Astrocyte of the cerebellum (primary cell): ENCODE results near the gene MED12L.
A peak's percentile ranks its signal among the peaks of the same experiment; 100 is the strongest.

Experiments
- DNase-seq: peaks from one replicate; pipeline ENCODE4 v3.0.0-alpha.2; 2011; ENCODE audit warnings: low read depth
- H3K4me3 ChIP-seq: 2 replicates; pipeline ENCODE4 v1.5.1; 2011; ENCODE audit warnings: mild to moderate bottlenecking, low read depth, low read length, moderate library complexity
- in situ Hi-C: cut with HindIII; loops from 2 replicates; pipeline ENCODE4 v1.10.0; 2017; ENCODE audit warnings: low sequenced_read_pairs
- TF ChIP-seq, protein P1 (sequence below): IDR thresholded peaks from 2 replicates; pipeline ENCODE4 v1.5.1; 2012; ENCODE audit warnings: low read length, low read depth, moderate library complexity, mild to moderate bottlenecking; ENCODE audit errors: missing control alignments

Gene MED12L

DNA sequence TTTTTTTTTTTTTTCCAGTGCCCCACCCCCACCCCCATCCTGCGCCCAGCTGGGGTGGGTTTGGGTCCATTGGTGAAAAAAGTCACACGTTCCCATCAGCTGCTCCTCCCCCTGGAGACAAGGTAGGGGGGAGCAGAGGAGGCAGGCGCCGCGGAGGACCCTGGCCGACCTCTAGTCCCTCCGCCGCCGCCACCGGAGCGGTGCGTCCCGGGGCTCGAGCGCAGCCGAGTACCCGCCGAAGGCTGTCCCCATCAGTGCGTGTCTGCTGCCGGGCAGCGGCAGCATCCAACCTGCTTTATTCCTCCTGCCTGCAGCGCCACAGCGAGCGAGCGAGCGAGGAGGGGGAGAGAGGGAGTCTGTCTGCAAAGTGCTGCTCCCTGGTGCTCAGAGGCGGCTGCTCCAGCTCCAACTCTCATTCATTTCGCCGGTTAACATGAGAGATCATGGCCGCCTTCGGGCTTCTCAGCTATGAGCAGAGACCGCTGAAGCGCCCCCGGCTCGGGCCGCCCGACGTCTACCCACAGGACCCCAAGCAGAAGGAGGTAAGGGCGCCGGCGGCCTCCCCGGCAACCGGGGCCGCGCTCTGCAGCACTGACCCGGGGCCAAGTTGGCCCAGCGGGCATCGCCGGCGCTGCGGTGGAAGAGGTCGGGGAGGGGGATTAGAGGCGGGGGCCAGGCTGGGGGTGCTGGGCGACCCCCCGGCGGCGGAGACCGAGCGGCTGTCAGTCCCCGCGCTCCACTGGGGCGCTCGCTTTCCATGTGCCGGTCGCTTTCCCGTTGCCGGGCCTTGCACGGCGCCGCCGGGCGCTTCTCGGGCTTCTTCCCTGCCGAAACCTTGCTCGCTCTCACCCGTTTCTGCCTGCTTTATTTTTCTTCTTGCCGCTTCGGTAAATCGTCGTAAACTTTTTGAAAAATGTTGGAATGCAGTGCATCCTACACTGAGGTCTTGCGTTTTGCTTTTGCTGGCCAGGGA lies 1.3 kb downstream of the MED12L start:
- in situ Hi-C loops = no loop called here
- TF ChIP-seq, protein P1, sequence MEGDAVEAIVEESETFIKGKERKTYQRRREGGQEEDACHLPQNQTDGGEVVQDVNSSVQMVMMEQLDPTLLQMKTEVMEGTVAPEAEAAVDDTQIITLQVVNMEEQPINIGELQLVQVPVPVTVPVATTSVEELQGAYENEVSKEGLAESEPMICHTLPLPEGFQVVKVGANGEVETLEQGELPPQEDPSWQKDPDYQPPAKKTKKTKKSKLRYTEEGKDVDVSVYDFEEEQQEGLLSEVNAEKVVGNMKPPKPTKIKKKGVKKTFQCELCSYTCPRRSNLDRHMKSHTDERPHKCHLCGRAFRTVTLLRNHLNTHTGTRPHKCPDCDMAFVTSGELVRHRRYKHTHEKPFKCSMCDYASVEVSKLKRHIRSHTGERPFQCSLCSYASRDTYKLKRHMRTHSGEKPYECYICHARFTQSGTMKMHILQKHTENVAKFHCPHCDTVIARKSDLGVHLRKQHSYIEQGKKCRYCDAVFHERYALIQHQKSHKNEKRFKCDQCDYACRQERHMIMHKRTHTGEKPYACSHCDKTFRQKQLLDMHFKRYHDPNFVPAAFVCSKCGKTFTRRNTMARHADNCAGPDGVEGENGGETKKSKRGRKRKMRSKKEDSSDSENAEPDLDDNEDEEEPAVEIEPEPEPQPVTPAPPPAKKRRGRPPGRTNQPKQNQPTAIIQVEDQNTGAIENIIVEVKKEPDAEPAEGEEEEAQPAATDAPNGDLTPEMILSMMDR = peak; percentile 72
- peak overlapping the region; percentile 62 for H3K4me3 ChIP-seq
- peak; percentile 80 for DNase-seq

DNA sequence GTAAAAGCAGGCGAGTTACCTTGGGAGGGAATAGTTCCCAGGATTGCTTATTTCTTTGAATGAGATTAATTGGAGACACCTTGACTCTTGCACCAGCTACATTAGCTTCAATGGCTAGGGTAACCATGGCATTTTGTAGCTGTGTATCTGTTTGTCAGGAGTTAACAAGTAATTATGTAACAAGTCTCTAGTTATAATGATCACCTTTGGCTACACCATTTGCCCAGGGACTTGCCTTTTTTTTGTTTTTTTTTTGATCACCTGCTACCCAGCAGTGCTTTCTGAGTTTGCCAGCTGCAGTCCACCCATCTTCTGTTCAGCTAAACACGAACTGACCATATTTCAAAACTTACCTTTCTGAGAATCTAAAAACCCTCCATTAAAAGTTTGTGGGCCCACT lies 2.2 kb downstream of the MED12L start:
- DNase-seq = no peak
- TF ChIP-seq, protein P1 = no peak
- H3K4me3 ChIP-seq = no peak overlapping the region
- in situ Hi-C loops = no loop called here

DNA sequence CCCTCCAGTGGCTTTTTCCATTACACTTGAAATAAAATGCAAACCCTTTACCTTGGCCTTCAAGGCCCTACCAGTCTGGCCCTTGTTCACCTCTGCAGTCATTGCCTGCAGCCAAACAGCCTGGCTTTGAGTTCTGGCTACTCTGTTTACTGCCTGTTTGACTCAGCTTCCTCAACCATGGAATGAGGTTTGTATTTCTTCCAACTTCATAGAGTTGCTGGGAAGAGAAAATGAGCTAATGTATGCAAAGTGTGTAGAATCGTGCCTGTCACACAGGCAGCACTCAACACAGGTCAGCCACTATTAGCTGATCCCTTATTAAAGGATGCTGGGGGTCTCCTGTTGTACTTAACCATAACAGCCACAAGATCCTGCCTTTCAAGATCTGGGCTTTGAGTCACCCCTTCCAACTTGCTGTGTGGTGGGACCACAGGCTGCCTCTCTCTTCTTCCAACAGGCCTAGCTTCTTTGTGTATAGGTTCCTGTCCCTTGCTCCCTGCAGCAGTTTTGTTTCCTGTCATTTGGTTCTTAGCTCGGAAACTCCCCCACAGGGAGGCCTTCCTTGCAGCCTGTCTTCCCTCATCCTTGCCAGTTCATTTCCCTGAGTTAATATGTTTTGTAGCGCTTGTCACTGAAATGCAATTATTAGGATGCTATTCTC lies 6.4 kb downstream of the MED12L start:
- TF ChIP-seq, protein P1 = no peak
- H3K4me3 ChIP-seq = no peak overlapping the region
- DNase-seq = peak; percentile 70
- in situ Hi-C loops = no loop called here

DNA sequence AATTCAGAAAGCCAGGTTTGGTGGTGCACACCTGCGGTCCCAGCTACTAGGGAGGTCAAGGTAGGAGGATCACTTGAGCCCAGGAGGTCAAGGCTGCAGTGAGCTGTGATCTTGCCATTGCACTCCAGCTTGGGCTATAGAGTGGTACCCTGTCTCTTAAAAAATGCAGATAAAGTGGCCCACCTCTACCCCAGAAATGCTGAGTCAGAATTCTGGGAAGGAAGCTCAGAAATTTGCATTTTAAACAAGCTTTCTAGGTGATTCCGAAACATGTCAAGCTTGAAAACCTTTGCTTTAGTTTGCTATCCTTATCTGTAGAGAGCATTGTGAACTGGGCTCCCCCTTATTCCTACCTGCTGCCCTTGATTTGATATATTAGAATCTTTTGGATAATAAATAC lies 7.7 kb downstream of the MED12L start:
- TF ChIP-seq, protein P1 = no peak
- H3K4me3 ChIP-seq = no peak overlapping the region
- no peak for DNase-seq
- in situ Hi-C loops = no loop called here

- no peak for DNase-seq
- TF ChIP-seq, protein P1 = no peak
- no peak overlapping the region for H3K4me3 ChIP-seq
- in situ Hi-C loops = no loop called here
Observed at GRCh38 chr3:151093905-151094304, 8.4 kb downstream of the MED12L start.

GRCh38 chr3:151096716-151097115 lies 11.3 kb downstream of the MED12L start:
- in situ Hi-C loops = no loop called here
- TF ChIP-seq, protein P1 = no peak
- DNase-seq = no peak
- no peak overlapping the region for H3K4me3 ChIP-seq
